SK-N-SH treated with all-trans-retinoic acid at 6 μM for 48 hours (cell line): ENCODE measurements around the gene DNER.

ENCODE experiments used
- ATAC-seq: fragments of 200-7000 bp; cut with Tn5 transposase; 3 replicates; pipeline ENCODE4 v1.9.1; 2020; ENCODE audit warnings: mild to moderate bottlenecking, moderate library complexity
- ARNTL ChIP-seq: fragments of 450-650 bp; formaldehyde crosslinking; IDR thresholded peaks from 2 replicates; pipeline ENCODE4 v1.5.0; 2020; ENCODE audit warnings: low read depth, mild to moderate bottlenecking, moderate library complexity, borderline replicate concordance
- BACH2 ChIP-seq: fragments of 250-450 bp; sonication (Bioruptor Pico); IDR thresholded peaks from 2 replicates; pipeline ENCODE4 v1.9.0; 2021; ENCODE audit warnings: mild to moderate bottlenecking, borderline replicate concordance
- CREB5 ChIP-seq: fragments of 250-450 bp; sonication (Bioruptor Pico); IDR thresholded peaks from 2 replicates; pipeline ENCODE4 v1.5.1; 2020; ENCODE audit warnings: low read depth, mild to moderate bottlenecking, moderate library complexity
- CSDC2 ChIP-seq: fragments of 250-450 bp; sonication (Bioruptor Pico); IDR thresholded peaks from 2 replicates; pipeline ENCODE4 v1.5.0; 2020; ENCODE audit warnings: mild to moderate bottlenecking, moderate library complexity
- ESRRG ChIP-seq: fragments of 250-450 bp; sonication (Bioruptor Pico); IDR thresholded peaks from 2 replicates; pipeline ENCODE4 v1.6.1; 2021; ENCODE audit warnings: mild to moderate bottlenecking
- GLIS3 ChIP-seq: fragments of 250-450 bp; sonication (Bioruptor Pico); IDR thresholded peaks from 2 replicates; pipeline ENCODE4 v1.5.0; 2020; ENCODE audit warnings: mild to moderate bottlenecking, moderate library complexity
- ISL1 ChIP-seq: fragments of 250-450 bp; sonication (Bioruptor Pico); IDR thresholded peaks from 2 replicates; pipeline ENCODE4 v2.1.2; 2022; ENCODE audit warnings: mild to moderate bottlenecking, moderate library complexity
- OSR1 ChIP-seq: fragments of 250-450 bp; sonication (Bioruptor Pico); IDR thresholded peaks from 2 replicates; pipeline ENCODE4 v1.8.0; 2022; ENCODE audit warnings: moderate library complexity, mild to moderate bottlenecking, inconsistent platforms
- POU6F1 ChIP-seq: fragments of 250-450 bp; sonication (Bioruptor Pico); IDR thresholded peaks from 2 replicates; pipeline ENCODE4 v1.8.0; 2021; ENCODE audit warnings: low read depth, mild to moderate bottlenecking, moderate library complexity, borderline replicate concordance
- PPARA ChIP-seq: fragments of 250-450 bp; sonication (Bioruptor Pico); IDR thresholded peaks from 2 replicates; pipeline ENCODE4 v1.5.0; 2020; ENCODE audit warnings: mild to moderate bottlenecking, borderline replicate concordance
- RARB ChIP-seq: fragments of 250-450 bp; sonication (Bioruptor Pico); IDR thresholded peaks from 2 replicates; pipeline ENCODE4 v1.8.0; 2021; ENCODE audit warnings: mild to moderate bottlenecking, moderate library complexity
- SNAI2 ChIP-seq: fragments of 250-450 bp; sonication (Bioruptor Pico); IDR thresholded peaks from 2 replicates; pipeline ENCODE4 v1.5.0; 2020; ENCODE audit warnings: mild to moderate bottlenecking, moderate library complexity
- TOX ChIP-seq: fragments of 250-450 bp; sonication (Bioruptor Pico); IDR thresholded peaks from 2 replicates; pipeline ENCODE4 v1.8.0; 2021; ENCODE audit warnings: mild to moderate bottlenecking, moderate library complexity, borderline replicate concordance
- ZC3H10 ChIP-seq: fragments of 250-450 bp; sonication (Bioruptor Pico); IDR thresholded peaks from 2 replicates; pipeline ENCODE4 v1.5.1; 2021; ENCODE audit warnings: mild to moderate bottlenecking, moderate library complexity
- ZFP30 ChIP-seq: fragments of 450-650 bp; formaldehyde crosslinking; IDR thresholded peaks from 2 replicates; pipeline ENCODE4 v1.5.0; 2022; ENCODE audit warnings: mild to moderate bottlenecking, moderate library complexity
- ZNF565 ChIP-seq: fragments of 450-650 bp; formaldehyde crosslinking; conservative IDR thresholded peaks from 2 replicates; pipeline ENCODE4 v1.5.0; 2020; ENCODE audit warnings: low read depth, mild to moderate bottlenecking, moderate library complexity
- ZNF70 ChIP-seq: fragments of 450-650 bp; formaldehyde crosslinking; IDR thresholded peaks from 2 replicates; pipeline ENCODE4 v1.5.0; 2020; ENCODE audit warnings: mild to moderate bottlenecking, moderate library complexity
- ZNF8 ChIP-seq: fragments of 450-650 bp; formaldehyde crosslinking; IDR thresholded peaks from 2 replicates; pipeline ENCODE4 v1.5.0; 2020; ENCODE audit warnings: mild to moderate bottlenecking, moderate library complexity
- TF ChIP-seq, protein P1 (sequence below): fragments of 250-450 bp; sonication (Bioruptor Pico); IDR thresholded peaks from 2 replicates; pipeline ENCODE4 v1.8.0; 2020; ENCODE audit warnings: mild to moderate bottlenecking, moderate library complexity, borderline replicate concordance
- TF ChIP-seq, protein P2 (sequence below): fragments of 250-450 bp; sonication (Bioruptor Pico); IDR thresholded peaks from 2 replicates; pipeline ENCODE4 v1.5.0; 2020; ENCODE audit warnings: mild to moderate bottlenecking, moderate library complexity

The DNER gene

GRCh38 chr2:229350117-229350805 lies 364.1 kb downstream of the DNER start:
- ATAC-seq, result no peak
- TF ChIP-seq GLIS3 (no peak), RARB (no peak), ZFP30 (CRISPR knock-in tag) (no peak), OSR1 (CRISPR knock-in tag) (no peak), POU6F1 (CRISPR knock-in tag) (no peak), ZNF565 (CRISPR knock-in tag) (no peak), ZNF70 (CRISPR knock-in tag) (no peak), ZNF8 (CRISPR knock-in tag) (no peak), ARNTL (CRISPR knock-in tag) (no peak), ISL1 (CRISPR knock-in tag) (no peak), ESRRG (CRISPR knock-in tag) (no peak), SNAI2 (CRISPR knock-in tag) (no peak)
- TF ChIP-seq, protein P1, sequence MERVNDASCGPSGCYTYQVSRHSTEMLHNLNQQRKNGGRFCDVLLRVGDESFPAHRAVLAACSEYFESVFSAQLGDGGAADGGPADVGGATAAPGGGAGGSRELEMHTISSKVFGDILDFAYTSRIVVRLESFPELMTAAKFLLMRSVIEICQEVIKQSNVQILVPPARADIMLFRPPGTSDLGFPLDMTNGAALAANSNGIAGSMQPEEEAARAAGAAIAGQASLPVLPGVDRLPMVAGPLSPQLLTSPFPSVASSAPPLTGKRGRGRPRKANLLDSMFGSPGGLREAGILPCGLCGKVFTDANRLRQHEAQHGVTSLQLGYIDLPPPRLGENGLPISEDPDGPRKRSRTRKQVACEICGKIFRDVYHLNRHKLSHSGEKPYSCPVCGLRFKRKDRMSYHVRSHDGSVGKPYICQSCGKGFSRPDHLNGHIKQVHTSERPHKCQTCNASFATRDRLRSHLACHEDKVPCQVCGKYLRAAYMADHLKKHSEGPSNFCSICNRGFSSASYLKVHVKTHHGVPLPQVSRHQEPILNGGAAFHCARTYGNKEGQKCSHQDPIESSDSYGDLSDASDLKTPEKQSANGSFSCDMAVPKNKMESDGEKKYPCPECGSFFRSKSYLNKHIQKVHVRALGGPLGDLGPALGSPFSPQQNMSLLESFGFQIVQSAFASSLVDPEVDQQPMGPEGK, result no peak
- TF ChIP-seq, protein P2, sequence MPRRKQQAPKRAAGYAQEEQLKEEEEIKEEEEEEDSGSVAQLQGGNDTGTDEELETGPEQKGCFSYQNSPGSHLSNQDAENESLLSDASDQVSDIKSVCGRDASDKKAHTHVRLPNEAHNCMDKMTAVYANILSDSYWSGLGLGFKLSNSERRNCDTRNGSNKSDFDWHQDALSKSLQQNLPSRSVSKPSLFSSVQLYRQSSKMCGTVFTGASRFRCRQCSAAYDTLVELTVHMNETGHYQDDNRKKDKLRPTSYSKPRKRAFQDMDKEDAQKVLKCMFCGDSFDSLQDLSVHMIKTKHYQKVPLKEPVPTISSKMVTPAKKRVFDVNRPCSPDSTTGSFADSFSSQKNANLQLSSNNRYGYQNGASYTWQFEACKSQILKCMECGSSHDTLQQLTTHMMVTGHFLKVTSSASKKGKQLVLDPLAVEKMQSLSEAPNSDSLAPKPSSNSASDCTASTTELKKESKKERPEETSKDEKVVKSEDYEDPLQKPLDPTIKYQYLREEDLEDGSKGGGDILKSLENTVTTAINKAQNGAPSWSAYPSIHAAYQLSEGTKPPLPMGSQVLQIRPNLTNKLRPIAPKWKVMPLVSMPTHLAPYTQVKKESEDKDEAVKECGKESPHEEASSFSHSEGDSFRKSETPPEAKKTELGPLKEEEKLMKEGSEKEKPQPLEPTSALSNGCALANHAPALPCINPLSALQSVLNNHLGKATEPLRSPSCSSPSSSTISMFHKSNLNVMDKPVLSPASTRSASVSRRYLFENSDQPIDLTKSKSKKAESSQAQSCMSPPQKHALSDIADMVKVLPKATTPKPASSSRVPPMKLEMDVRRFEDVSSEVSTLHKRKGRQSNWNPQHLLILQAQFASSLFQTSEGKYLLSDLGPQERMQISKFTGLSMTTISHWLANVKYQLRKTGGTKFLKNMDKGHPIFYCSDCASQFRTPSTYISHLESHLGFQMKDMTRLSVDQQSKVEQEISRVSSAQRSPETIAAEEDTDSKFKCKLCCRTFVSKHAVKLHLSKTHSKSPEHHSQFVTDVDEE (CRISPR knock-in tag), result no peak

DNA sequence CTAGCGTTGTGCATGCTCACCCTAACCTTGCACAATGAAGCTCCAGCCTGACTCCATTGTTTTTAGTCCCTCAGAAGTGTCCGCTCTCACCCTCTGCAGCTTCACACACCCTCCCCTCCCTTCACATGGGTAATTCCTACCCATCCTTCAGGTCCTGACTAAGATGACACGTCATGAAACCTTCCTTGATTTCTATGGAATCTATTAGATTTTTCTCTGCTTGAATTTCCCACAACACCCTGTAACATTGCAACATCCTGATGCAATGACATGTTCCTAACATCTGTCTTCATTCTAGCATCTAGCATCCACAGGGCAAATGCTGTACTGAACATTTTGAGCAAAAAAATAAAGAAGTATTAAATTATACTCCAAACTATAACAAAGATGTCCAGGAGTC lies 366.2 kb downstream of the DNER start:
- no peak for ATAC-seq
- no peak for TF ChIP-seq ZC3H10 (CRISPR knock-in tag)

- no peak for TF ChIP-seq ISL1 (CRISPR knock-in tag)
- TF ChIP-seq CSDC2 (CRISPR knock-in tag), result no peak
- no peak for TF ChIP-seq CREB5 (CRISPR knock-in tag)
- TF ChIP-seq PPARA (CRISPR knock-in tag), result no peak
- no peak for TF ChIP-seq ZC3H10 (CRISPR knock-in tag)
- no peak for TF ChIP-seq ZNF565 (CRISPR knock-in tag)
- no peak for TF ChIP-seq POU6F1 (CRISPR knock-in tag)
- TF ChIP-seq ZNF8 (CRISPR knock-in tag), result no peak
- TF ChIP-seq OSR1 (CRISPR knock-in tag), result no peak
- TF ChIP-seq, protein P1, result no peak
- TF ChIP-seq GLIS3, result no peak
- TF ChIP-seq BACH2, result no peak
- TF ChIP-seq RARB, result no peak
- no peak for TF ChIP-seq TOX
- no peak for ATAC-seq
Observed at GRCh38 chr2:229346816-229347540, 367.4 kb downstream of the DNER start.
